Liver (tissue), 9 donors: Measurements from ENCODE around the gene GATM. TPM values are rescaled to one million over a fixed set of nuclear protein-coding genes. Genes with fewer than 3 reads are reported as not detected.

ENCODE experiments used
- DNase-seq: peaks from one replicate; pipeline ENCODE4 v3.0.0-alpha.2; 2017; ENCODE audit warnings: low spot score
- H3K27ac ChIP-seq, 2 donors: one replicate each; pipeline ENCODE4 v1.7.0; 2013; ENCODE audit warnings: inconsistent platforms in 2 of 2, low read length in 2 of 2, control low read depth in 1 of 2, low read depth in 1 of 2, mild to moderate bottlenecking in 1 of 2
- H3K27me3 ChIP-seq, 4 donors: one replicate each; pipeline versions ENCODE4 v1.6.1 to v1.7.0; 2013; ENCODE audit warnings: low read length in 3 of 4, inconsistent platforms in 1 of 4, mild to moderate bottlenecking in 1 of 4, moderate library complexity in 1 of 4; ENCODE audit not compliant: control insufficient read depth in 4 of 4, insufficient read depth in 4 of 4
- H3K36me3 ChIP-seq, 4 donors: one replicate each; pipeline versions ENCODE4 v1.6.1 to v1.7.0; 2013; ENCODE audit warnings: low read length in 3 of 4, mild to moderate bottlenecking in 3 of 4, low read depth in 1 of 4, moderate library complexity in 1 of 4; ENCODE audit not compliant: control insufficient read depth in 4 of 4, insufficient read depth in 3 of 4
- H3K4me1 ChIP-seq, 4 donors: one replicate each; pipeline versions ENCODE4 v1.6.1 to v1.7.0; 2013; ENCODE audit warnings: low read length in 3 of 4, mild to moderate bottlenecking in 3 of 4, moderate library complexity in 1 of 4; ENCODE audit not compliant: control insufficient read depth in 4 of 4, insufficient read depth in 4 of 4
- H3K4me3 ChIP-seq, 3 donors: one replicate each; pipeline versions ENCODE4 v1.6.1 to v1.7.0; 2013; ENCODE audit warnings: low read length in 3 of 3, control low read depth in 1 of 3, low read depth in 1 of 3, mild to moderate bottlenecking in 1 of 3
- H3K9ac ChIP-seq, 2 donors: one replicate each; pipeline ENCODE4 v1.7.0; 2013; ENCODE audit warnings: low read length in 2 of 2, mild to moderate bottlenecking in 2 of 2, moderate library complexity in 2 of 2, control low read depth in 1 of 2, low read depth in 1 of 2
- H3K9me3 ChIP-seq, 4 donors: one replicate each; pipeline versions ENCODE4 v1.6.1 to v1.7.0; 2013; ENCODE audit warnings: low read length in 3 of 4; ENCODE audit not compliant: control insufficient read depth in 4 of 4
- EGR1 ChIP-seq, 2 donors: IDR thresholded peaks; 2 replicates each; pipeline ENCODE4 v1.6.1; 2016 to 2018; ENCODE audit warnings: antibody characterized with exemption in 2 of 2, low read depth in 2 of 2
- FOXA1 ChIP-seq: IDR thresholded peaks from 2 replicates; pipeline ENCODE4 v1.6.1; 2016; ENCODE audit warnings: antibody characterized with exemption
- FOXA2 ChIP-seq: IDR thresholded peaks from 2 replicates; pipeline ENCODE4 v1.6.1; 2016; ENCODE audit warnings: antibody characterized with exemption
- HNF4A ChIP-seq, 2 donors: conservative IDR thresholded peaks; 2 replicates each; pipeline ENCODE4 v1.6.1; 2016; ENCODE audit warnings: antibody characterized with exemption in 2 of 2, mild to moderate bottlenecking in 2 of 2
- HNF4G ChIP-seq: IDR thresholded peaks from 2 replicates; pipeline ENCODE4 v1.6.1; 2016; ENCODE audit warnings: antibody characterized with exemption
- JUND ChIP-seq, 2 donors: IDR thresholded peaks; 2 replicates each; pipeline ENCODE4 v1.6.1; 2016; ENCODE audit warnings: antibody characterized with exemption in 2 of 2
- NR2F2 ChIP-seq: IDR thresholded peaks from 2 replicates; pipeline ENCODE4 v1.6.1; 2016; ENCODE audit warnings: antibody characterized with exemption
- RAD21 ChIP-seq, 2 donors: IDR thresholded peaks; 2 replicates each; pipeline ENCODE4 v1.6.1; 2016; ENCODE audit warnings: antibody characterized with exemption in 2 of 2, mild to moderate bottlenecking in 2 of 2
- RXRA ChIP-seq, 2 donors: IDR thresholded peaks; 2 replicates each; pipeline ENCODE4 v1.6.1; 2017 to 2018; ENCODE audit warnings: antibody characterized with exemption in 2 of 2, mild to moderate bottlenecking in 1 of 2
- SP1 ChIP-seq: IDR thresholded peaks from 2 replicates; pipeline ENCODE4 v1.6.1; 2018; ENCODE audit warnings: antibody characterized with exemption, mild to moderate bottlenecking
- YY1 ChIP-seq: IDR thresholded peaks from 2 replicates; pipeline ENCODE4 v1.6.1; 2016; ENCODE audit warnings: antibody characterized with exemption, mild to moderate bottlenecking
- WGBS: extraction: QIAGEN DNeasy Blood & Tissue Kit; methylation state at CpG from one replicate; pipeline ENCODE4 v1.1.7; 2013; 5-methylcytosine and 5-hydroxymethylcytosine counted together
- polyA plus RNA-seq, 2 donors: library from polyadenylated mRNA; stranded (reverse) in 1 of 2; unstranded in 1 of 2; fragments of 200-250 nt in 1 of 2; fragments of >200 nt in 1 of 2; fragmentation: Nextera tagmentation in 1 of 2; extraction: Ambion mirVana in 1 of 2; gene quantifications; one replicate each; pipeline versions ENCODE4 v1.2.1 to v1.2.3, GENCODE V29; 2013 to 2015
- total RNA-seq, 2 donors: library from RNA; depleted of rRNA; stranded (reverse); fragments of >200 nt; gene quantifications; one replicate each; pipeline ENCODE4 v1.2.3, GENCODE V29; 2014
- TF ChIP-seq, protein P1 (sequence below): IDR thresholded peaks from 2 replicates; pipeline ENCODE4 v1.6.1; 2016; ENCODE audit warnings: antibody characterized with exemption
- TF ChIP-seq, protein P2 (sequence below): IDR thresholded peaks from 2 replicates; pipeline ENCODE4 v1.6.1; 2016; ENCODE audit warnings: antibody characterized with exemption
- TF ChIP-seq, protein P3 (sequence below): IDR thresholded peaks from 2 replicates; pipeline ENCODE4 v1.6.1; 2016; ENCODE audit warnings: antibody characterized with exemption, mild to moderate bottlenecking
- TF ChIP-seq, protein P4 (sequence below): fragments of 150-350 bp; IDR thresholded peaks from 2 replicates; pipeline ENCODE4 v1.5.1; 2017; ENCODE audit warnings: improper control_type of control experiment, low read depth, low read length; ENCODE audit not compliant: missing input control
- donor health status: healthy.
- donor health status: healthy.
- donor health status: healthy.
- donor health status: healthy.
- donor health status: healthy.

Gene GATM
- total and polyA plus RNA-seq, 4 donors, result 401 to 1,079 (median 674) TPM

DNA sequence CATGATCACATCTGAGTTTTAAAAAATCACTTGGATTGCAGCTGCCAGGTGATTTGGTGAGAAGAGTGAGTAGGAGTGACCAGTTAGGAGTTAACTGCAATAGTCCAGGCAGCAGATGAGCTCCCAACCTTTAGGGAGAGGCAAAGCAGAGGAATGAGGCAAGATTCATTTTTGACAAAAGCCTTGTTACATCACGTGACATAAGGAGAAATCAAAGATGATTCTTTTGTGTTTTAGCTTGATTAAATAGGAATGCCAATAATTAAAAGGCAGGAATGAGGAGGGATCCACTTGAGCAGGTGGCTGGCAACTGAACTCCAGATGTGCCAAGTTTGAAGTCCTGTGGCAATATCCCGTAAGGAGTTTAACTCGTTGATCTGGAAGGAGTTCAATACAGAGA is 2.5 kb downstream of the GATM start:
- no peaks in the 10 kb centered on the region for H3K27me3 ChIP-seq
- 29% methylated on average over 3 of the region's 3 CpGs for WGBS
- peak overlapping the region; percentile 26 to 93 (median 72) for H3K4me3 ChIP-seq
- no peaks in the 10 kb centered on the region for H3K9me3 ChIP-seq
- no peak for DNase-seq
- peak overlapping the region in 1 of 2 donors; percentile 74 for H3K9ac ChIP-seq
- TF ChIP-seq, protein P1, sequence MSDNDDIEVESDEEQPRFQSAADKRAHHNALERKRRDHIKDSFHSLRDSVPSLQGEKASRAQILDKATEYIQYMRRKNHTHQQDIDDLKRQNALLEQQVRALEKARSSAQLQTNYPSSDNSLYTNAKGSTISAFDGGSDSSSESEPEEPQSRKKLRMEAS, result peak; percentile 15
- no peak for TF ChIP-seq RAD21 (IDR thresholded peaks at IDR 0.05)
- no peak for TF ChIP-seq YY1
- H3K27ac ChIP-seq, result peak overlapping the region; percentile 52 to 59
- H3K36me3 ChIP-seq, result peaks cover 0 to 19% (median 10%) of the 10 kb centered on the region in 4 donors
- H3K4me1 ChIP-seq, result peaks cover 6 to 54% (median 38%) of the 10 kb centered on the region in 4 donors

DNA sequence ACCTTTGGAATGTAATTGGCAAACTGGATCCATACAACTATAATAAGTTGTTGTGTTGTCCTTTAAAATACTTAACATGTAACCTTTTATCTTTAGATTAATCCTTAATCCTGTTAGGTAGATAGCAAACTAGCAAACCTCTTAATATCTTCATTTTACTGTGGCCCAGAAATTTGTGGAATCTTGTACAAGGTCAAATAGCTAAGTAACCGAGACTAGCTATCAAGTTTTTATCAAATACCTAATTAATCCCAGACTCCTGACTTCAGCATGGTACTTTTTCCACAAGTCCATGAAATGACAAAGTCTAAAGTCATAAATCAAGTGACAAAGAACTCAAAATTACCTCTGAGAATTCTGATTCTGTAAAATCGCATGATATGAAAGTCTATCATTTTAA is 4.4 kb downstream of the GATM start:
- DNase-seq, result no peak
- H3K36me3 ChIP-seq, result peaks cover 0 to 28% (median 14%) of the 10 kb centered on the region in 4 donors
- WGBS, result 49% methylated on average over 2 of the region's 2 CpGs
- peak overlapping the region in 1 of 2 donors; percentile 69 for H3K9ac ChIP-seq
- TF ChIP-seq, protein P2, sequence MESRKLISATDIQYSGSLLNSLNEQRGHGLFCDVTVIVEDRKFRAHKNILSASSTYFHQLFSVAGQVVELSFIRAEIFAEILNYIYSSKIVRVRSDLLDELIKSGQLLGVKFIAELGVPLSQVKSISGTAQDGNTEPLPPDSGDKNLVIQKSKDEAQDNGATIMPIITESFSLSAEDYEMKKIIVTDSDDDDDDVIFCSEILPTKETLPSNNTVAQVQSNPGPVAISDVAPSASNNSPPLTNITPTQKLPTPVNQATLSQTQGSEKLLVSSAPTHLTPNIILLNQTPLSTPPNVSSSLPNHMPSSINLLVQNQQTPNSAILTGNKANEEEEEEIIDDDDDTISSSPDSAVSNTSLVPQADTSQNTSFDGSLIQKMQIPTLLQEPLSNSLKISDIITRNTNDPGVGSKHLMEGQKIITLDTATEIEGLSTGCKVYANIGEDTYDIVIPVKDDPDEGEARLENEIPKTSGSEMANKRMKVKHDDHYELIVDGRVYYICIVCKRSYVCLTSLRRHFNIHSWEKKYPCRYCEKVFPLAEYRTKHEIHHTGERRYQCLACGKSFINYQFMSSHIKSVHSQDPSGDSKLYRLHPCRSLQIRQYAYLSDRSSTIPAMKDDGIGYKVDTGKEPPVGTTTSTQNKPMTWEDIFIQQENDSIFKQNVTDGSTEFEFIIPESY, result no peak
- TF ChIP-seq HNF4G (no peak), RXRA (IDR thresholded peaks at IDR 0.05) (no peak)
- H3K27me3 ChIP-seq, result no peaks in the 10 kb centered on the region
- peak overlapping the region; percentile 12 to 26 for H3K27ac ChIP-seq
- no peaks in the 10 kb centered on the region for H3K9me3 ChIP-seq
- peaks cover 8 to 64% (median 43%) of the 10 kb centered on the region in 4 donors for H3K4me1 ChIP-seq
- peak overlapping the region in 1 of 3 donors; percentile 22 for H3K4me3 ChIP-seq

DNA sequence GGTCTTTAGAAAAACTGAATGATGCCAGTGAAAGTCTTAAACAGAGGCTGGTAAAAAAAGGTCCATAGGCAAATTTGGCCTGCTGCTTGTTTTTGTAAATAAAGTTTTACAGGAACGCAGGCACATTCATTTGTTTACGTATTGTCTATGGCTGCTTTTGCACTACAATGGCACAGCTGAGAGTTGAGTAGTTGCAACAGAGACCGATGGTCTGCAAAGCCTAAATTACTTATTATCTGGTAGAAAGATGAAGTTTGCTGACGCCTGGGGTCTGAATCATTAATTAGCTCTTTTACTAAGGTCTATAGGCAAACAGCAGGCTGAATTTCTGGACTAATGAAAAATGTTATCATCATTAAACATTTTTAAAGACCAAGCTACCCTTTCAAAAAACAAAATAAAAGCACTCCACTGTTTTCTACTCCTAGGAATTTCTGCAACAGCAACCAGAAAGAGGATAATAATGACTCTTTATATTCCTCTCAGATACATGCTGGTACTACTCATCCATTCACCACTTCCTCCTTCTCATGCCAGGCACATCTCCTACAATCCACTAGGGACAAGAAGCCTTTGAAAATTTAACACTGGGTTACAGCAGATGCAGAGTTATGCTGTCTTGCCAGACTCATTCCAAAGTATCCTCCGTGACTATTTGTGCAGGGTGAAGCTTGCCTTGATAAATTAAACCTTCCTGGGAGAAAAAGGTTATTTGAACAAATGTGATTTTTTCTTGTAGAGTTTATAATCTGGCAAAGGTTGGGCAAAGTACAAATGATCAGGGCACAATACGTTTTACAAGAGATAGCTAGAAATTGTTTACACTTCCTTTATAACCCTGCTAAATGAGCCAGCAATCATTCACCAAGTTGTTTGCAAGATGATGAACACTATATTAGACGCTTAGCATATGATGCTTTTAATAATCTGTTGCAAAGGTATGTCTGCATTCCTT is 6.0 kb downstream of the GATM start:
- Histone ChIP-seq H3K27me3 (no peaks in the 10 kb centered on the region), H3K4me1 (peaks cover 8 to 72% (median 46%) of the 10 kb centered on the region in 4 donors), H3K36me3 (peaks cover 0 to 38% (median 20%) of the 10 kb centered on the region in 4 donors), H3K9ac (no peak overlapping the region), H3K9me3 (no peaks in the 10 kb centered on the region), H3K27ac (no peak overlapping the region), H3K4me3 (no peak overlapping the region)
- DNase-seq, result no peak
- WGBS, result 44% methylated on average over 7 of the region's 7 CpGs
- TF ChIP-seq HNF4A (conservative IDR thresholded peaks at IDR 0.05) (peak; percentile 73 to 76), EGR1 (IDR thresholded peaks at IDR 0.05; ENCODE audit: low read depth in 2 of 2) (no peak), RXRA (IDR thresholded peaks at IDR 0.05) (peak in 1 of 2 donors; percentile 10), JUND (IDR thresholded peaks at IDR 0.05) (no peak), FOXA2 (no peak), FOXA1 (no peak), SP1 (no peak), YY1 (no peak), HNF4G (no peak), NR2F2 (no peak)
- TF ChIP-seq, protein P2, result no peak
- TF ChIP-seq, protein P1, result no peak
- TF ChIP-seq, protein P3, sequence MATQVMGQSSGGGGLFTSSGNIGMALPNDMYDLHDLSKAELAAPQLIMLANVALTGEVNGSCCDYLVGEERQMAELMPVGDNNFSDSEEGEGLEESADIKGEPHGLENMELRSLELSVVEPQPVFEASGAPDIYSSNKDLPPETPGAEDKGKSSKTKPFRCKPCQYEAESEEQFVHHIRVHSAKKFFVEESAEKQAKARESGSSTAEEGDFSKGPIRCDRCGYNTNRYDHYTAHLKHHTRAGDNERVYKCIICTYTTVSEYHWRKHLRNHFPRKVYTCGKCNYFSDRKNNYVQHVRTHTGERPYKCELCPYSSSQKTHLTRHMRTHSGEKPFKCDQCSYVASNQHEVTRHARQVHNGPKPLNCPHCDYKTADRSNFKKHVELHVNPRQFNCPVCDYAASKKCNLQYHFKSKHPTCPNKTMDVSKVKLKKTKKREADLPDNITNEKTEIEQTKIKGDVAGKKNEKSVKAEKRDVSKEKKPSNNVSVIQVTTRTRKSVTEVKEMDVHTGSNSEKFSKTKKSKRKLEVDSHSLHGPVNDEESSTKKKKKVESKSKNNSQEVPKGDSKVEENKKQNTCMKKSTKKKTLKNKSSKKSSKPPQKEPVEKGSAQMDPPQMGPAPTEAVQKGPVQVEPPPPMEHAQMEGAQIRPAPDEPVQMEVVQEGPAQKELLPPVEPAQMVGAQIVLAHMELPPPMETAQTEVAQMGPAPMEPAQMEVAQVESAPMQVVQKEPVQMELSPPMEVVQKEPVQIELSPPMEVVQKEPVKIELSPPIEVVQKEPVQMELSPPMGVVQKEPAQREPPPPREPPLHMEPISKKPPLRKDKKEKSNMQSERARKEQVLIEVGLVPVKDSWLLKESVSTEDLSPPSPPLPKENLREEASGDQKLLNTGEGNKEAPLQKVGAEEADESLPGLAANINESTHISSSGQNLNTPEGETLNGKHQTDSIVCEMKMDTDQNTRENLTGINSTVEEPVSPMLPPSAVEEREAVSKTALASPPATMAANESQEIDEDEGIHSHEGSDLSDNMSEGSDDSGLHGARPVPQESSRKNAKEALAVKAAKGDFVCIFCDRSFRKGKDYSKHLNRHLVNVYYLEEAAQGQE, result no peak
- TF ChIP-seq, protein P4, sequence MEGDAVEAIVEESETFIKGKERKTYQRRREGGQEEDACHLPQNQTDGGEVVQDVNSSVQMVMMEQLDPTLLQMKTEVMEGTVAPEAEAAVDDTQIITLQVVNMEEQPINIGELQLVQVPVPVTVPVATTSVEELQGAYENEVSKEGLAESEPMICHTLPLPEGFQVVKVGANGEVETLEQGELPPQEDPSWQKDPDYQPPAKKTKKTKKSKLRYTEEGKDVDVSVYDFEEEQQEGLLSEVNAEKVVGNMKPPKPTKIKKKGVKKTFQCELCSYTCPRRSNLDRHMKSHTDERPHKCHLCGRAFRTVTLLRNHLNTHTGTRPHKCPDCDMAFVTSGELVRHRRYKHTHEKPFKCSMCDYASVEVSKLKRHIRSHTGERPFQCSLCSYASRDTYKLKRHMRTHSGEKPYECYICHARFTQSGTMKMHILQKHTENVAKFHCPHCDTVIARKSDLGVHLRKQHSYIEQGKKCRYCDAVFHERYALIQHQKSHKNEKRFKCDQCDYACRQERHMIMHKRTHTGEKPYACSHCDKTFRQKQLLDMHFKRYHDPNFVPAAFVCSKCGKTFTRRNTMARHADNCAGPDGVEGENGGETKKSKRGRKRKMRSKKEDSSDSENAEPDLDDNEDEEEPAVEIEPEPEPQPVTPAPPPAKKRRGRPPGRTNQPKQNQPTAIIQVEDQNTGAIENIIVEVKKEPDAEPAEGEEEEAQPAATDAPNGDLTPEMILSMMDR, result peak; percentile 10
